PFSK-1 (cell line): Measurements from ENCODE around the gene SLC5A12.

Experiments
- FOXP2 ChIP-seq: optimal IDR thresholded peaks from 2 replicates; pipeline ENCODE3; 2011; ENCODE audit warnings: borderline replicate concordance, control low read depth, inconsistent platforms; ENCODE audit not compliant: insufficient read depth; ENCODE audit errors: extremely low read length, extremely low read depth
- POLR2AphosphoS5 ChIP-seq: IDR thresholded peaks from 2 replicates; pipeline ENCODE4 v1.6.1; 2012; ENCODE audit warnings: low read depth, mild to moderate bottlenecking, control low read depth, low read length, moderate library complexity
- REST ChIP-seq, 2 experiments: IDR thresholded peaks; 2 replicates each; pipeline versions ENCODE4 v1.6.1 to v1.8.0; 2011 to 2012; ENCODE audit warnings: low read depth in 2 of 2, low read length in 2 of 2, control low read depth in 1 of 2, inconsistent platforms in 1 of 2, mild to moderate bottlenecking in 1 of 2, moderate library complexity in 1 of 2; ENCODE audit not compliant: insufficient read depth in 1 of 2
- SIN3A ChIP-seq: IDR thresholded peaks from 2 replicates; pipeline ENCODE4 v1.6.1; 2012; ENCODE audit warnings: mild to moderate bottlenecking, low read length, moderate library complexity, borderline replicate concordance; ENCODE audit not compliant: insufficient read depth
- TAF1 ChIP-seq: IDR thresholded peaks from 2 replicates; pipeline ENCODE4 v1.6.1; 2012; ENCODE audit warnings: low read length, control low read depth, borderline replicate concordance; ENCODE audit not compliant: insufficient read depth

Gene SLC5A12

GRCh38 chr11:26626346-26626745 lies 95.5 kb downstream of the SLC5A12 start:
- TF ChIP-seq TAF1, result no peak
- no peak for TF ChIP-seq POLR2AphosphoS5
- TF ChIP-seq FOXP2, result no peak
- TF ChIP-seq REST (IDR thresholded peaks at IDR 0.05; ENCODE audit: insufficient read depth in 1 of 2, low read depth in 2 of 2, low read length in 2 of 2), result no peak
- no peak for TF ChIP-seq SIN3A

GRCh38 chr11:26623076-26623659 lies 98.7 kb downstream of the SLC5A12 start:
- TF ChIP-seq POLR2AphosphoS5 (no peak), TAF1 (no peak), REST (IDR thresholded peaks at IDR 0.05; ENCODE audit: insufficient read depth in 1 of 2, low read depth in 2 of 2, low read length in 2 of 2) (no peak), SIN3A (no peak), FOXP2 (no peak)

GRCh38 chr11:26622181-26622580 lies 99.7 kb downstream of the SLC5A12 start:
- TF ChIP-seq TAF1 (no peak), FOXP2 (no peak), REST (IDR thresholded peaks at IDR 0.05; ENCODE audit: insufficient read depth in 1 of 2, low read depth in 2 of 2, low read length in 2 of 2) (no peak), SIN3A (no peak), POLR2AphosphoS5 (no peak)

GRCh38 chr11:26621132-26621531 lies 100.7 kb downstream of the SLC5A12 start:
- no peak for TF ChIP-seq TAF1
- no peak for TF ChIP-seq FOXP2
- TF ChIP-seq SIN3A, result no peak
- TF ChIP-seq POLR2AphosphoS5, result no peak
- no peak for TF ChIP-seq REST (IDR thresholded peaks at IDR 0.05; ENCODE audit: insufficient read depth in 1 of 2, low read depth in 2 of 2, low read length in 2 of 2)
